NCI-H2107 treated with DMSO at 0.1 percent for 48 hours (cell line): Measurements from ENCODE around the gene TCF4.

Source experiments
- DNase-seq: peaks from one replicate; lab custom pipeline; 2025; ENCODE audit not compliant: unreplicated experiment; lab: John Stamatoyannopoulos, UW

The TCF4 gene

DNA sequence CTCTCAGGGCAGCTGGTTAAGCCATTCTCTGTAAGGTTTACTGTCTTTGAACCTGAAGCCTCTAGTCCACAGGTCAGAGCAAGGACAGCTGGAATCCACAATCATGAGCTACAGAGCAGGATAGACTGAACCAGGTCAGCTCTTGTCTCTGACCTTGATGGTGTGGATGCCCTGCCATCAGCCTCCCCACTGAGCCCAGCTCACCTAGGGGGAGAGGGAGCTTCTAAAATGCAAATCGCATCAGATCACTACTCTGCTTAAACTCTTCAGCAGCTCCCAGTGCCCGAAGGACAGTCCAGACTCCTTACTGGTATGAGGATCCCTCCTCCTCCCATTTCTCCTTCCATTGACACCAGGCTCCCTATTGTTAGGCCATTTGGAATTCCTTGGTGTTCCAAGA, 373.5 kb downstream of the TCF4 start:
- no peak for DNase-seq

DNA sequence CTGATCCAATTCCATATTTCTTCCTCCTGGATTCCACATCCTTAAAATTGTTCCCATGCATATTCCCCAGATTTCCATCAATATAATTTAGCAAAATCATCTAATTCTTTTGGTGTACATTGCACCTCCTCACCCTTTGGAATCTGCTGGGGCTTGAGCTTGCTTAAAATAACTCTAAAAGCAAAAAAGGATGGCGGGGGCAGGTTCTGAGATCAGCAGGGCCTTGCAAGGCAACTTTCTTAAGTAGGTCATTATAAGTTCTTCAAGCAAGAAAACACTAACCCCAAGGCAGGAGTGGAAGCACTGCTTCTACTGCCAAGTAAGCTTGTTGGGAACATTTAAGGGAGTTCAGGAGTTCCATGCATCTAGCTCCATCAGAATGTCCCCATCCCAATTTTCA, 374.4 kb downstream of the TCF4 start:
- no peak for DNase-seq

DNA sequence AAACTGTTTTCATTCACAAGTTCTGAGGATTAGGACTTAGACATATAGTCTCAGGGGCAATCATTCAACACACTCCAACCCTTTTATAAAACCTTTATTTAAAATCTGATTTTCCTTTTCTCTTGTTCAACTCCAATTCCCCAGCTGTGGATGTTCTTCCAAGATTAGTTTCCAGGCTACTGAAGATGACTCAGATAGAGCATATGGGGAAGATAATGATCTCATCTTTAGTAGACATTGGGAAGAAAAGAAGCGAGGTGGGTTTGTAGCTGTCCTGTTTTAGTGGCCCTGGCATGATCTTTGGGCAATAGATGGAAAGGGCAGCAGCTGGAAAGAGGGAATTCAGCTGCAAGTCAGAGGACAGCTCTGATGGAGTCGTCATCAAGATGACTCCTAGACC, 381.1 kb downstream of the TCF4 start:
- DNase-seq: no peak

DNA sequence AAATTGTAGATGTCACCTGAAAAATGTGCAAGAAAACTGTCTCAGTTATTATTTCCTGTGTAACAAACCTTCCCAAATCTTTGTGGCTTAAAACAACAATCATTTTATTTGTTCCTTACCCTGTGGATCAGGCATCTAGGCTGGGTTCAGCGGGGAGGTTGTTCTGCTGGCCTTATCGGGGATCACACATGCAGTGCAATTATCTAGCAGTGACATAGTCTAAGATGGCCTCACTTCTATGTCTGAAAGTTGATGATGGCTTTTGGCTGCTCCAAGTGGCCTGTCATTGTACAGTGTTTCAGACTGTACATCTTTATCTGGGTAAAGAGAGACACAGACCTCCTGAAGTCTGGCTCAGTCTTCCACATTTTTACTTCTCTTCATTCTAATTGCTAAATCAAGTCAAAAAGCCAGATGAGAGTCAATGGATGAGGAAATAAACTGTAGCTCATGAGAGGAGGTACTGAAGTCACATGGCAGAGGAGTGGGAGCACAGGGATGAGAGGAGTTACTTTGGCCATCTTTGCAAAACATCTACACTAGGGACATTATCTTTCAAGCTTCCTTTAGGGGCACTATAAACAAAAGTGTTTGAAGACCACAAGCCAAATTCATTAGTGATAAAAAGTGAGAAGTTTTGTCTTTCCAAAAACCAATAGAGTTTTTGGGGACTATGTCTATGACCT, 385.6 kb downstream of the TCF4 start:
- no peak for DNase-seq

DNA sequence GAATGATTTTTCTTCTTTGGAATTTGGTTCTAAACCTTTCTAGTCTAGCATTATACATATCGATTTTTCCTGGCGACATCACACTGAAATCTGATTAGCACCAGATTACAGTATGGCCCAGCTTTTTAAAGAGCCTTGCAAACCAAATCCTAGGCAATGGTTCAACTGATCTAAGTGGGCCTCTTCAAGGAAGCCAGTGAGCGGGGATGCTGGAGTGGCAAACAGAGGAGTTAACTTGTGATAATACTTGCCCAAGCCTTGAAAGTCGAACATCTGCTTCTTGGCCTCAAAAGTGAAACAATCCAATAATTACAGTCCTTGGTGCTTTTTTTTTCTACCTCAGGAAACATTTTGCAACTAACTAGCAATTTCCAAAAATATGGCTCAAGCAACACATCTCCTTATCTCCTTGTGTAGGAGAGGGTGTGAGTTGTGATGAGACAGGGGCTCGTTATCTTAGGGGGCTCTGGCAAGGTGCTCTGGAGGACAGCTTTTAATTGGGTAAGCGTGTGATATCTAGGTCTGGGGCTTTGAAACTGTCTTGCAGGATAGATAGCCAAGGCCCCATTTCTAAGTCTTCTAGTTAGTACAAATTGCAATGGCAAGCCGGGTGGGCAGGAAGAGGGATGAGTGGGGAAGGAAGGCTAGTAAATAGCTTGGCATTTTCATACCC, 388.6 kb downstream of the TCF4 start:
- no peak for DNase-seq

DNA sequence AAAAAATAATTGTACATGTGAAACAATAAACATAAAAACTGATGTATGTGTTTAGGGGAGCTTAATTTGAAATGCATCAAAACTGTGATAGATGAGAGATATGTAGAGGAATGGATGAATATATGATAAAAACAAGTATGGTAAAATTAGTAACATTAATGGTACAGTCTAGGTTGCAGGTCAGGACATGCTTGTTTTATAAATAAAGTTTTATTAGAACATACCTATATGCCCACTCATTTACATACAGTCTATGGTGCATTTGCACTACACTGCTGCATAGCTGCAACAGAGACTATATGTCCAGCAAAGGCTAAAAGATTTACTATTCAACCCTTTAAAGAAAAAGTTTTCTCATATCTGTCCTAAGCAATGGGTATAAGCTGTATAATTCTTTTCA, 392.1 kb downstream of the TCF4 start:
- no peak for DNase-seq

DNA sequence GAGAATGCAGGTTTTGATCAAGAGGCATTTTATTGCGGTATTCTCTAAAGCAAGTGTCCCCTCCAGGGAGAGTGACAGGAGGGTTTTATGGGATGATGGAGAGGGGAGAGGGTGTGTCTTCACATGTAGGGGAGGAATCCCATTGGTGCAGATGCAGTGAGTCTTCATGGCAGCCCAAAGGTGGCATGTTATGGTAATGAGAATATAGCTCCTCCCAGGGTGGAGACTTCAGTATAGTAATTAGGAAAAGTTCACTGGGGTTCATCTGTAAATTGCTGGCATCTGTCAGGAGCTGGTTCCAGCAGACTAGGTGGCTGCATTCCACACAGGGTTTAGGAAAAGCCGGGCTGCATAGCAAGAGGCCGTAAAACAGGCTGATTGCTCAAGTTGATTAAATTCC, 398.0 kb downstream of the TCF4 start:
- no peak for DNase-seq

DNA sequence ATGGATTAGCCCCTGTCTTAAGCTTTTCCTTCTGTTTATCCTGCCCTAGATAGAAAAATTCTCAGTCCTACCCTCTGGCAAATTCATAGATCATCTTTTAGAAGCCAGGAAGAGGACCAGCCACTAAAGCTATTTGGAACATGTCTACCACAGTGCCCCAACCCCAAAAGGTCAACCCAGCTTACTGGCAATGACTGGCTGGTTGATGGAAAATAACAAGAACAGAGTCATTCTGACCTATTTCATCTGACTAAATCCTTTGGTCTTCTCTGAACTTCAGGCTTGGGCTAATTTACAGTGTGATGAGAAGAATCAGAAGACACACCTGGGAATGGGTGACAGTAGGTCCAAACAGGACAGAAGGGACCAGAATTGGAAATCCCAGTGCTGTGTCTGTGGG, 401.4 kb downstream of the TCF4 start:
- DNase-seq: no peak

DNA sequence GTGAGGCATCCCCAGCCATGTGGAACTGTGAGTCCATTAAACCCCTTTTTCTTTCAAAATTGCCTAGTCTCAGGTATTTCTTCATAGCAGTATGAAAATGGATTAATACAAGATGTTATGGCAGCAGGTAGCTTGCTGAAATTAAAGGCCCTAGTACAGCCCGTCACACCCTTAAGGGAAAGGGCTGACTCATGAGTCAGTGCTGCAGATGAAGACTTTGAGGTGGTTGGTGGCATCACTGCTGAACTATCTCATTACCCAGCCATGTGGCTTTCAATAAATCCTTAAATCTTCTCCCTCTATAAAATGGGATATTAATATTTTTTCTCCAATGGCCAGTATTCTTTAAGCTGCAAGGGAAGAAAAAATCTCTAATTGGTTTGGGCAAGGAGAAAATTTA, 402.6 kb downstream of the TCF4 start:
- no peak for DNase-seq

DNA sequence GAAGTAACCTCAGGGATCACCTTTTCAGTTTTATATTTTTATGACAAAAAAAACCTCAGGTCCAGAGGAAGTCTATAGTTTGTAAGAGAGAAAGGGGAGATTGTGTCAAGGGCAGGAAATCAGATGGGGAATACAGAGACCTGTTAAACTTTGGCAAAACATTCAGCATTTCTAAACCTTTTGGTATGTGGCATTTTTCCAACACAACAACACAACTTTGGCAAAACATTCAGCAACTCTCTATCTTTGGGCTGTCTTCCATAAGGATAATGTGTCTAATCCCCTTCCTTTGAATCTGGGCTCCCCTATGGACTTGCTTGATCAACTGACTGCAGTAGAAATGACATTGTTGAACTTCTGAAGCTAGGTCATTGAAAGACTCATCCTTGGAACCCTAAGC, 408.2 kb downstream of the TCF4 start:
- no peak for DNase-seq

DNA sequence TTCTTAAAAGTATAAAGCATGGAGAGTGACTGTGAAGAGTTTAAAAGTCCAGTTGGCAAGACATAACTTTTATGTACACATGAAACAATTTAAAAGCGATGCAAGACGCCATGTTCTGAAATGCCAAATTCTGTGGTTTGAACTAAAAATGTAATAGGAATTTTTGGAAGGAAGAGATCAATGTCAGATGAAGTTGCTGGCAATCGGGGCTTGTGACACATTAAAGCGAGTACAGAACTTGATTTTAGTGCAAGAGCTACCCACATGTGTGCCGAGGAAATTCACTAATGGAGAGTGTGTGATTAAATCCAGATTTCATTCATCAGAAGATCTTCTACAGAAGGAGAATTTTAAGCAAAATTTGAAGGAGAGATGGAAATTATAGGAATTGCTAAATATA, 408.6 kb downstream of the TCF4 start:
- DNase-seq: no peak

DNA sequence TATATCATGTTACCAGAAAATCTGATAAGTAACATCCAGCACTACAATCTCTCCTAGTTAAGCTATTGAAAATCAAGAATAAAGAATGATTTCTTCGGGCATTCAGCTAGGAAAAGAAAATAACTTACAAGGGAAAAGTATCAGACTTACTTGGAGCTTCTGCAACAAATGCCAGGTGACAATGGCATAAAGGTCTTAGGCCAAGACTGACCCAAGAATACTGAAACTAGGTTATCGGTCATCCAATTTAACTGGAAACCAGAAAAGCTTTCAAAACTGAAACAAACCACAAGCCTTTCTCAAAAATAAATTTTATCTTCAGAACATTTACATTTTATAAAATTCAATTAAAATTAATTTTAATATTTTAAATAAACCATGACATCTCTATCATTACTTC, 414.7 kb downstream of the TCF4 start:
- no peak for DNase-seq
